ENCODE measurements around the gene MYH14.

DNA sequence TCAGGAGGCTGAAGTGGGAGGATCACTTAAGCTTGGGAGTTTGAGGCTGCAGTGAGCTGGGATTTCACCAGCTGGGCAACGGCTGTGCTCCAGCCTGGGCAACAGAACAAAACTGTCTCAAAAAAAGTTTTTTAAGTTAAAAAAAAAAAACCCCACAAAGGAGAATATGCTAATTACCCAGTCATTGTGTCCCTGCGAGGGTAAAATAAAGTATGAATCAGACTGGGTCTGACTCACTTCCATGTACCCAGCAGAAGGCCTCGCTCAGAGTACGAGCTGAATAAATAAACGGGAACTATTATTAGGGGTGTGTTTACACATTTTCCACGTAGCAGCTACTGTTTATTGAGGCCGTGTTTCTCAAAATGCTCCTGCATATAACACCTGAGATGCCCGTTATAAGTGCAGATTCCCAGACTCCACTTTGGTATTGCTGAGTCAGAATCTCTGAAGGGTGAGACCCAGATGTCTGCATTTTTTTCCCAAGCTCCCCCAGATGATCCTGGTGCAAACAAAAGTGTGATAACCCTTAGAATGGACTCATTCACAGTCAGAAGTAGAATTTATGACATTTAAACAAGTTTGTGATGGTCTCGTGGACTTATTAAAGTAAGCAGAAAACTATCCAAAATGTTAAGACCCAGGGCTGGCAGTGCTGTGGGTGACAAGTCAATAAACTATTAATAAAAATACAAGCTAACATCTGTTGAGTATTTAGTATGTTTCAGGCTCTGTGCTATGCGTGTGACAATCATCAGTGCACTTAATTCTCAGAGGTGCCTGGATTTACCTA lies 97.6 kb downstream of the MYH14 start:
- TF ChIP-seq POLR2A (IDR thresholded peaks at IDR 0.05; ENCODE audit: low read length) (no peak), GATA1 (IDR thresholded peaks at IDR 0.05; ENCODE audit: low read depth, low read length) (no peak)
